ENCODE data around the gene MYO16.
A peak's percentile ranks its signal among the peaks of the same experiment; 100 is the strongest.

The MYO16 gene

DNA sequence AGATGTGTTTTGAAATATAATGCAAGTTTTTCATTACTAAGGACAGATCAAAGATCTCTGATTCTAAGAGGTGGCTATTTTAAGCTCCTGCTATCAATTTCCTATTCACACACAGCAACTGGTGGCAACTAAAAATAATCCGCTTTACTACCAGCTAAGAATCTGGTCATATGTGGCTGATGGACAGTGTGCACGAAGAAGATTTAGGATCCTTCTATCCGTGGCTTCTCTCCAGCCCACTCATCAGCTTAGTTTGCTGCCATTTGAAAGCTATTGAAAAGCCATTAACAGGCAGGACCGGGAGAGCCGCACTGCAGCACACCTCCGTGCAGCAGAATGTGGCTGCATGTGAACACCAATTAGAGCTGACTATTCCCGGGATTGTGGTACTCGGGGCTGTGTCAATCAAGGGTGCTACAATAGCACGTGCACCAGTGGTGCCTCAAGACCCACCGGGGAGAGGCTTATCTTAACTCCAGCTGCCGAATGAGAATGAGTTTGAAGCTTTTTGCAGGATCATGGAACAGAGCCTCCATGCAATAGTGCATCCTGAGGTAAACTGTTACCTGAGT, at the start of gene MYO16:
MYO16 (plus strand) TSS at position 431 of the 572 bp plus-strand sequence. CDS start 234 bp downstream, outside the sequence.
- no peak for FAIRE-seq

DNA sequence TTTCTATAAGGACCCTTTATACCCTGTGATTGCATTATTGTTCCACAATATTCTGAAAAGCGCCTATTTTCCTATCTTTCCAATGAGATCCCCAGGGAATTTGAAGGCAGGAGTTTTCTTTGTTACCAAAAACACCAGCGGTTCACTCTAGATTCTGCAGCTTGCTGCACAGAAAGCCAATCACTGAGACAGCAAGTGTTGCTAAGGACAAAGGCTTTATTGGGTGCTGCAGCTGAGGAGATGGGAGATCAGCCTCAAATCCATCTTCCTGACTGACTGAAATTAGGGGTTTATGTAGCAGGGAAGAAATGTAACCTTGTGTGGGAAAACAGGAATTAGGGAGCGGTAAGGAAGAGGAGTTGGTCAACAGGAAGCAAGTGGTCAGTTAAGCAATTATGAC, 42.6 kb upstream of the MYO16 start:
- FAIRE-seq, result no peak

DNA sequence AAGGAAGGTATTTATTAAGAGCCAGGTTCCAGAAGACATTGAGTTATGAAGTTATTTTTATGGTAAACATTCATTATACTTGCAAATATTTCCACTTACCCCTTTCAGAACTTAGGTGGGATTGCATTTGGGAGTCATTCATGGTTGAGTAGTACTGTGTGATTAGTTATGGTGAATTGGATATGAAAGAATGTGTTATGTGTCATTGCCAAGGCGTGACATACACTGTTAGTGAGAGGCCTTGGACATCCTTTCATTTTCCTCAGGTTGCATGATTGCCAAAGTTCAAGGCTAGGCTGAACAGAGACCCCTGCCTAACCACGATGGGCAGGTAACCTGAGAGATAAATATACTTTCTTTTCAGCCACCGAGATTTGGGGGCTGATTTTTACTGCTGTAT, 40.9 kb upstream of the MYO16 start:
- FAIRE-seq, result no peak

DNA sequence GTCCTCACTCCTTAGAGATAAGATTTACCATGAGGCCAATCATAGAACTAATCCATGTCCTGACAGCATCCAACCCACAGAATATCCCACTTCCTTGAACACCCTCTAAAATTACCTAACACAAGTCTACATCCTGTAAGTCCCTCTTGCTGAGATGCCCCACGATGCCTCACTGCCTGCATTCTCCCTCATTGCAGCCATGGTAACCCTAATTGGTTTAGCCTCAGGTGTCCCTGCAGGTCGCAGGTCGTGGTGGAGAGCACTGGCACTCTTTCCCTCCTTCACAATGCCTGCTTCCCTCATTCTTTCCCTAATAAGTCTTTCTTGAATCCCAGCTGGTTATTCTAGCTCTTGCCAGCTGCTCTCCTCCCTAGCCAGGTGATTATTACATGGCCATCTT, 35.3 kb upstream of the MYO16 start:
- no peak for FAIRE-seq

DNA sequence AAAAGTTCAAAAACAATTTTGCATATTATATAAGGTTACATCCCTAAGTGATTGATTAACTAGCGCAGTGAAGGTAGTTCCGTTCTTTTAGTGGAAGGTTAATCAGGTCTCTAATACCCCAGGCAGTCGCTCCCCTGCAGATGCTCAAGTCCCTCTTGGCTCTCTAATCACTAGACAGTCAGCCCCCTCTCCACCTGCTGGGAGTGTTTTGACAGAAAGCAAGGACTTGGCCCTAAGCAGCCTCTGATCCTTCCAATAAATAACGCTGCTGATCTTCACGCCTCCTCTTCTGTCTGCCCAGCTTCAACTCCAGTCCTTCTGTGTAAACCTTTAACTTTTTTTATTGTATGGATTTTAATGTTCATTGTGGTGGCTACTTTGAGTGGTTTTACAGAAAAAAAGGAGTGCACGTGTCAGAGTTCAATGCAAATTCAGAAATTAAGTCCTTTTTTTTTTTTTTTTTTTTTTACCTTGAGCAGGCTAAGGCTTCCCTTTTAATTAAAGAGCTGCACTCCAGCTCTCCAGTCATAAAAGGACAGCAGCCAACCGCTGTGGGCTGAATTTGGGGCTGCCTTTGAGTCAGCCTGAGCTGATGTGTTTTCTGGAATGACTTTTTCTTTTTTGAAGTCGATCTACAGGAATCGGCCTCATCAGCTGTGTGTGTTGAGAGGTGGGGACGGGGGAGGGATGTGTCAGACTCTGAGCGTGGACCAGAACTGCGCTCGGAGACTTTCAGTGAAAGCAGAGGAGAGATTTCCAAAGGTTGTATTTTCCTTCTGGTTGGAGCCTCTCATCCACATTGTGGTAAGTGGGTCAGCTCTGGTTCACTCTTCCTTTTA, 33.8 kb upstream of the MYO16 start:
- no peak for FAIRE-seq

DNA sequence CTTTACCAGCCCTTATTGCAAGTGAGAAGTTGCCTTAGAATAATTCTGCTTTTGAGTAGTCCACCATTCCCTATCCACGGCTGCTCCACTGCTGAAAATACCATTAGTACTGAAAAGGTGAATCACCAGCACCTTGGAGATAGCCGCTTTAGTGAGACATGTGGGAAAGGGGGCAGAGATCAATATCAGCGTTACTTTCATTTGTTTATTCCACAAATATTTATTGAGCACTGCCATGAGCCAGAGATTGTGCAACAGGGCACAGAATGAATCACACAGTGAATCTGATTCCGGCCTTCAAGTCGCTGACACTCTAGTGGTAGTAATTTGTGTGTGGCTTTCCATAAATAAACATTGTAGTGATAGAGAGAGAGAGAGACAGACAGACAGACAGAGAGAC, 31.5 kb upstream of the MYO16 start:
- FAIRE-seq, result no peak

DNA sequence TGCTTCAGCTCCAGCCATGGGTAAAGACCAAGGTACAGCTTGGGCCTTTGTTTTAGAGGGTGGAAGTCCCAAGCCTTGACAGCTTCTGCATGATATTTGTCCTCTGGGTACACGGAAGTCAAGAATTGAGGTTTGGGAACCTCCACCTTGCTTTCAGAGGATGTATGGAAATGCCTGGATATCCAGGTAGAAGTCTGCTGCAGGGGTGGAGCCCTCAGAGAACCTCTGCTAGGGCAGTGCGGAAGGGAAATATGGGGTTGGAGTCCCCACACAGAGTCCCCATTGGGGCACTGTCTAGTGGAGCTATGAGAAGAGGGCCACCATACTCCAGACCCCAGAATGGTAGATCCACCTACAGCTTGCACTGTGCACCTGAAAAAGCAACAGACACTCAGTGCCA, 23.0 kb upstream of the MYO16 start:
- no peak for FAIRE-seq

DNA sequence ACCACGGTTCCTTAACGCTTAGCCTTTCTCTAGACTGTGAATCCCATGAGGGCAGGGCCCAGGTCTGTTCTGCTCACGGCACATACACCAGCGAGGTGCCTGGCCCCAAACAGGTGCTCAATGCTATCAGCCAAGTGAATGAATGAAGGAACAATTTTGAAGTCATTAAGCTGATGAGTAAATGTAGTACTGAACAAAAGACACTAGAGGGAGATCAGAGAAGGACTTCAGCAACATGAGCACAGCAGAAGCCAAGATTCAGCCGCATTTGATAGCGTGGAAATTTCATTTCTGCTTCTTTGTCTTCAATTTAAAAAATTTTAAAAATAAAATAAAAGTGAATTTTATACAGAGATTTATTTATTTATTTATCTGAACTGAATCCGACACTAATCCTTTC, 20.1 kb upstream of the MYO16 start:
- no peak for FAIRE-seq

DNA sequence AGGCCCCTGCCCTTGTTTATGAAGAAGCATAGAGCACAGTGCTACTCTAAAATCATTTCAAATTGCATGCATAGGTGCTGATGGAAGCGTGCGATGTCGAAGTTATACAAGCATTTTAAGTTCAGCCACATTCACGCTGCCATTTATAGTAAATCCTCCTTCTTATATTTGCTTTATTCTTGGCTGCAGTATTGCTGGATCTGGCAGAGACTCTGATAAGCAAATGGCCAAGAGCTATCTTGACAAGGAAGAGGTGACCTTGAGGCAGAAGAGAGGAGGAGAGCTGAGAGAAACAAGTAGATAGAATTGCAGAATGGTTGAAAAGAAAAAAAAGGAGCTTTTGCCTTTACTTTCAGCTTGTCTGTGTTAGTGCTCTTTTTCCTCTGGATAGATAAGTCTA, 18.9 kb upstream of the MYO16 start:
- FAIRE-seq, result no peak

DNA sequence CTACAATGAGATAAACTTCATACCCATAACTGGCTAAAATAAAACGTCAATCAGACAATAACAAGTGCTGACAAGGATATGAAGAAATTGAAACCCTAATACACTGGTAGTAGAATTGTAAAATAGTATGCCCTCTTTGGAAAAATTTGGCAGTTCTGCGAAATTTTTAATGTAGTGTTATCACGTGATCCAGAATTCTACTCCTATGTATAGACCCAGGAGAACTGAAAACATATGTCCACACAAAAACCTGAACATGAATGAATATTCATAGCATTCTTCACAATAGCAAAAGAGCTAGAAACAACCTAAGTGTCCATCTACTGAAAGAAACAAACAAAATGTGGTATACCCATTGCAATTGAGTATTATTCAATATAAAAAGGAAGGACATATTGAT, 14.2 kb upstream of the MYO16 start:
- FAIRE-seq, result no peak

DNA sequence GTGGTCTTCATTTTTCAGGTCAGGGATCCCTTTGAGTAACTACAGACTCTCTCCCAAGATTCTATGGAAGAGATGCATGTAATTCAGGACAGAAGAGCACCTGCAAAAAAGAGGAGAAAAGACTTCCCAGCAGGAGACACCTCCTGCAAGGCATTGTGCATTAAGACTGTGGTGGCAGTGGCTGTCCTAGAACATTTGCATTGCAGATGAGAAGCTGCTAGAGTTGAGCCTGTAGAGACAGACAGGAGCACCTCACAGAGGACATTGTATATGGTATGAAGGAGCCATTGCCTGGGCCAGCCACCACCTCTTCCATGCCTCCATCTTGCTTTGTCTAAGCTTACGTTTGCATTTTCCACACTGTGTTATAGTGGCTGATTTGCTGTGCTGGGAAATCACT, 11.2 kb upstream of the MYO16 start:
- FAIRE-seq, result no peak

DNA sequence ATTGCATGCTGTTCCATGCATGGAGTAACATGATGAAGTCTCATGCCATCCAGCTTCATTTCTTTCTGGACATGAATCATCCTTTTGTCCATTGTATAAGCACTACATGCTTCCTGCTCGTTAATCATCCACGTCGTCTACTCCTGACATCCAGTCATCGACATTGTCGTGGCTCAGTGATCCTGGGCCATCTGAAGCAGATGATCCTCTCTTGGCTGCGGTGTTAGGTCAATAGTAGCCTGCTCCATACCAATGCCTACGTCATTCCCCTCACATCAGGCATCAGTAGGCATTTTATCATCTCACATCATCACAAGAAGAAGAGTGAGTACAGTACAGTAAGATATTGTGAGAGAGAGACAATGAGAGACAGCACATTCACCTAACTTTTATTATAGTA, 7.9 kb upstream of the MYO16 start:
- no peak for FAIRE-seq

DNA sequence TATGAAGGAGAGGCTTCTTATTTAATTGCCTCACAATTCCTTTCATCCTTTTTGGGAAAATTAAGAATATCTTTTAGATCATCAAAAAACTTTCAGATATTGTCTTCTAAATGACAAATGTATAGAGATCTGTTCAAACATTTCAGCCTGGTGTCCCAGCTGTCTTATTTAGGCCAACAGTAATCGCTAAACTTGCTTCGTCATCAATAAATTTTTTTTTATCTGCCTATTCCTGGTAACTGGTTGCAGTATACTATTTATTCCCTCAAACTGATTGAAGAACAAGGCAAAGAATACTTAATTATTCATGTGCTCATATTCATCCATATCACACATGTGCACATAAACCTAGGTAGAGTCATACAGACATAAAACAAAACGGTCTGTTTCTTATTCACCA, 5.3 kb upstream of the MYO16 start:
- no peak for FAIRE-seq

DNA sequence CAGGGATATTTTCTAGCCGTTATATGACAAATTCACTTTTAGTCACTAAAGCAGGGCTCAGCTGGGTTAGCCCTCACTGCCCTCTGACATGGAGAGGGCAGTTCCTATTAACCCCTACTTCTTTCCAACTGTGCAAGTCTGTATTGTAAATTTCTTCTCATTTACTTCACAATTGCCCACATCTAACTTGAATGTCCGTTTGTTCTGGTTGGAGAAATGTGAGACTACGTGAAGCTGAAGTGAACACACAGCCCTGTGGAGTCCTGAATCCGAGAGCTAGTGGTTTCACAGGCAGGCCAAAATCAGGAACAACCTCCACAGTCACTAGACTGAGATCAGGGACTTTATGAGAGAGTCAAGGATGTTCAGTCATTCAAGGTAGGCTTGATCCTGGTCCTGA, 4.4 kb upstream of the MYO16 start:
- FAIRE-seq, result no peak

DNA sequence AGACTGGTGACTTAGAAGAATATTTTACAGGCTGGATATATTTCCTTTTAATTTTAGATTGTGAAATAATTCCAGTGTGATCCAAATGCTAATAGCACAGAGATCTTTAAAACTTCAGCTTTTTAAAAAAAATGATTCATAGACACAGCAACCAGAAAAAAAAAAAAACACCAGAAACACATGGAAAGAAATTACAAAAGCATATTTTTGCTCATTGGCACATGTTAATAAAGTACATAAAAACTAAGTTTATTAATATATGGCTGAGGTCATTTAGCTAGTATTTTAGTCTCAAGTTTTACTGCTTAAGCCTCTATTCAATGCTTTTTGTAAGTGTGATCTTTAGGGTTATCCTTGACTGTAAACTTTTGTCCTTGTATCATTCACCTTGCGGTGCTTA, 577 bp downstream of the MYO16 start:
- no peak for FAIRE-seq

DNA sequence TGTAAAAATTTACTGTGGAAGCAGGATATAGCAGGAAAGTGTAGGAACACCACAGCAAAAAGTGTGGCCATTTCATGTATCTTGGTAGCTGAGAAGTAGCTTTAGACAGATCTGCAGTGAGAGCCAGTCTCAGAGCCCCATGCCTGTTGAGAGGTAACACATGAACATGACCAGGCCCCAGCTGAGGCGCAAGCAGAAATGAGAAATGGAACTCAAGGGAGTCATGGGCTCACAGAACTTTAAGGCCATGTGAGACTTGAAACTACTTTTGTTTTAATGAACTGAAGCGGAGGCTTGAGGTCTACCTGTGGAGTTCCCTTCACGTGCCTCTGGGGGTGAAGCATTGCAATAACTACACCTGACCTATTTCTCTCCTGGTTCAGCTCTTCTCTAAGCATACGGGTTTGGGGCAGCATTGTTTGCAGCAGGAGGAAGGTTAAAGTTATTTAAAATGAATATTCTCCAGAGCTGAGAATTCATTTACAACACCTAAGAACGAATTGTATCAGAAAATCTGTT, 3.3 kb downstream of the MYO16 start:
- no peak for FAIRE-seq

DNA sequence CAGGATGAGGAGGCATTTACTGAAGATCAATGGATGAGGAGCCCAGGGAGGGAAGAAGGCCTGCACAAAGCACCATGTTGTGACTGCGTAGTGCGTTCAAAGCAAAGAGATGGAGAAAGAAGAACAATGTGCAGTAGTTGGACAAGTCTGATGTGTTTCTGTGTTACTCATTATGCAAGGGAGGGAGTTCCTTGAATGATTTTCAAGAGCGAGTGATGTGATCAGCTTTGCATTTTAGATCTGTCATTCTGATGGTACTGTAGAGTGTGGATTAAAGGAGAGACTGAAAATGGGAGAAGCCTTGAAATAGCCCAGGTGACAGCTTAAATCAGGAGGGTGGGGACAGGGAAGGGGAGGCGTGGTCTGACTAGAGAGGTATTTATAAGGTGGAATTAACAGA, 9.5 kb downstream of the MYO16 start:
- no peak for FAIRE-seq

DNA sequence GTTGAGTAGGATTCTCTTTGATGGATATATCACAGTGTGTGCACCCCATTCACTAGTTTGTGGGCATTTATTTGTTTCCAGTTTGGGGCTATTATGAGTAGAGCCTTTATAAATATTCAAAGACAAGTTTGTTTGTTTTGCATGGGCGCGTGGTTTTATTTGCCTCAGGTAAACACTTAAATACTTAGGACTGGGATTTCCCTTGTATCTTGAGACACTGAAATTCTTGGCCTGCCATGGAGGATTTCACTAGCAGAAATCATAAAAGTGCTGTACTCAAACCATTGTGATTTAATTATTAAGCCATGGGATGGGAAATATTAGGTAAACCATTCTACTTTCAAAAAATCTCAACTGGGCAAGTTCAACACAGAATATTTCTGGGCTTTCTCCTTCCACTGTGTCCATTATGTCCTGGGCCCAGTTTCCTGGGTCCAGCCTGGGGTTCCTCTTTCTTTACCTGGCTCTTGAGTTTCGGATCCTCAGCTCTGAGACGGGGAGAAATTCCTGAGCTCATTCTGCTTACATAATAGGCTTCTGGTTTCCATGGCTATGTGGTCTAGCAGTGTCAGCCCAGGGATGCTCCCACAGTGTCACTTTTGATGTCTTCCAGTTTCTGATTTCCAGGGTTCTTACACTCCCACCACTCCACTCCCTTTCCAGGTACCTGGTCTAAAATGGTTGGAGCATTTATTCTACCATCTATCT, 14.4 kb downstream of the MYO16 start:
- FAIRE-seq, result no peak

DNA sequence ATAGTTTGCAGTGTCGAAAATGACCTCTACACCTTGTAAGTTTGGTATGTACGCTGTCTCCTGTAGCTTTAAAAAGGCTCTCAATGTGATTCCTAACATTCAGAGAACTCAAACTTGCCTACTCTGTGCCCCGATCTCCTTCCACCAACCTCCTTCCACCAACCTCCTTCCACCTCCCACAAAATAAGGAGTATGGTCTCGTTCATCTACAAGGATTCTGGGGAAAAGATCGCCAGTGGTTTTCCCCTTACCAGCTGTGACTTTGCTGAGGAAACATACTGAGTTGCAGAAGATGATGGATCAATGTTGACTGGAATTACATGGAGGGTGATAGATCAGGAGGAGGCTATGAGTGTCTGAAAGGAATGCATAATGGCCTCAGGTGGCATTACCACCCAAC, 16.0 kb downstream of the MYO16 start:
- FAIRE-seq, result no peak

DNA sequence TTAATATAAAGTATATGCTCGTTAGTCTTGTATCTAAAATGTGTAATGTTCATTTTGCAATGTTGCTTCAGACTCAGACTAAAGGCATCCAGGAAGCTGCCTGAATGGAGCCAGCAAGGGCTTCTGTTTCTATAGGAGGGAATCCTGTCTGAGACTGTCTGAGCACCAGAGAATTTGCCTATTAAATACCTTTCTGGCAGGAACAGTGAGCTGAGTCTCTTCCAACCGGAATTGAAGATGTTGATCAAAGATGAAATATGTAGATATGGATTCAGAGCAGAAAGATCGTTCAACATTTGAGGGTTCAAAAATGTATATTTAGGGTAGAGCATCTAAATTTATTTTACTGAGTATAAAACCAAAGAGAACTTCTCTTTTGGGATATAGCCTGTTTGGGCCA, 20.9 kb downstream of the MYO16 start:
- FAIRE-seq, result no peak

DNA sequence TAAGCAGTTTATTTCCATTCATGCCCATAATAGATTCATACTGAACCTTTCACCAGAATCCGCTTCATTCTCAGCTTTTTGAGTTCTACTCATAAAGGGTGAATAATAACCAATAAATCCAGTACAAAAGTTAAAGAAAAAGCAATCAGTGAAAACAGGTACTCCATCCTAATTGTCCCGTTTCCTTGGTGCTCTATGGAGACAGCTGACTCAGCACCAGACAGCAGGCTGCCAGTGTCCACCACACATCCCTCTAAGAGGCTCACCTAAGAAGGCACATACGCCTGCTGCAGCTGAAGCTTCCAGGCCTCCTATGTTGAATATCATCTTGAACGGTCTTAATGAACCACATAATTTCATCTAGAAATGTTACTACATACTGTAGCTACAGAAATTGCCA, 27.3 kb downstream of the MYO16 start:
- FAIRE-seq, result no peak

DNA sequence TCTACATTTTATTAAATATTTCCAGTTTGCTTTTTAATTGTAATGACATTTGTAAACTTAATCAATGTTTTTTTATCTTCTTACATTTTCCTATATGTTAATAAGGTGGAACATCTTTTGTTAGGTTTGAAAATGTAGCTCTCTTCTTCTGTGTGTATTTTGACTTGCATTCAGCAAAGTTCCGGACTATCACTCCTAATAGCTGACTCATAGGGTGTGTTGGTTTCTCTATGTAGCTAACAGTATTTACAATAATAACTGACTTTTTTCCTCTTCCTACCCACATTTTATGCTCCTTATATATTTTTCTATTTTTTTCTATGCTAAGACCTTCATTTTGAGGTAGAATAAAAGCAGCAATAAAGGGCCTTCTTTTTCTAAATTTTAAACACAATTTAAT, 28.1 kb downstream of the MYO16 start:
- FAIRE-seq, result peak; percentile 9

DNA sequence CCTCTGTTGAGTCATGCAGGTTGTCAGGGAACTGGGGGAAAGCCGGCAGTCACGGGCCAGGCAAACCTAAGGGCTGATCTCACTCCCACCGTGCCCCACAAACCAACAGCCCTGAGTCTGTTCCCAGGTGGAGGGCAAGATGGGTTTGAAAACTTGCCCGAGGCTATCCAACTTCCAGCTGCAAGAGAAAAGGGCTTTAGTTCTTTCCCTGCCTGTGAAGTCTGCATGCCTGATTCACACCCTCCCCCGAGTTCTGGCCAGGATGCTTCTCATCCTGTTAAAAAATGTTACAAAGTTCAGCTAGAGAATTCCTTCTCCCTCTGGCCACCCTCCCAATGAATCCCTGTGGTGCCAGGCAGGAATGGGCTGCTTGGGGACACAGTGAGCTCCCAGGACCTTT, 33.1 kb downstream of the MYO16 start:
- no peak for FAIRE-seq

DNA sequence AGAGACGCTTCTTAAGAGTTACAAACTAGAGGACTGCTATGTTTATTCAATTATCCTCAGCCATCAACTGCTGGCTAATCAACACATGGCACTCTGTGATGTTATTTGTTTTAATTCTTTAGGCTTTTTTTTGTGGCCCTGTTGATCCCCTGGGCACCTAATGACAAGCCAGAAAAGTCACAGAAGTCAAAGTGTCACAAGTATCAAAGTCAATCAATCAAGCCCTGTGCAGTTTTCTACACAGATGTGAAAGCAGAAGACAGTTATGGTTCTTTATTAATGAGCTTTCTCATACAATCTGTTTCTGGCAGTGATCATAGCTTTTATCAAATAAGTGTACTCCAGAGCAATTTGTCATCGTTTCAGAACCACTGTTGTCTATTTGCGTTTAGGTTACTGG, 34.3 kb downstream of the MYO16 start:
- FAIRE-seq, result no peak

All from A204.1 (cell line).